HG03521 (cell line): ENCODE data around the gene KRTAP5-6.
"Not testable (repeated sequence)": the region's sequence is repeated elsewhere in the genome, so short reads cannot be mapped to it uniquely, and the experiment has no call there.

Source experiments
- ATAC-seq: cut with Tn5 transposase; IDR thresholded peaks from one replicate; pipeline ENCODE4 v1.9.1; 2021; ENCODE audit warnings: mild to moderate bottlenecking, moderate library complexity; ENCODE audit not compliant: unreplicated experiment

Gene KRTAP5-6

GRCh38 chr11:1661454-1662269, 35.3 kb upstream of the KRTAP5-6 start:
- not testable (repeated sequence) for ATAC-seq

- ATAC-seq: not testable (repeated sequence)
Observed at GRCh38 chr11:1662699-1663283, 34.2 kb upstream of the KRTAP5-6 start.

GRCh38 chr11:1665313-1665712, 31.7 kb upstream of the KRTAP5-6 start:
- ATAC-seq: no peak

GRCh38 chr11:1667121-1667850, 29.7 kb upstream of the KRTAP5-6 start:
- no peak for ATAC-seq

GRCh38 chr11:1667906-1668305, 29.1 kb upstream of the KRTAP5-6 start:
- ATAC-seq: no peak

GRCh38 chr11:1668911-1669473, 28.0 kb upstream of the KRTAP5-6 start:
- no peak for ATAC-seq

GRCh38 chr11:1669546-1670218, 27.3 kb upstream of the KRTAP5-6 start:
- ATAC-seq: no peak

- not testable (repeated sequence) for ATAC-seq
Observed at GRCh38 chr11:1670457-1670856, 26.5 kb upstream of the KRTAP5-6 start.

- ATAC-seq: no peak
Observed at GRCh38 chr11:1670905-1671371, 26.1 kb upstream of the KRTAP5-6 start.

- no peak for ATAC-seq
Observed at GRCh38 chr11:1671658-1672057, 25.3 kb upstream of the KRTAP5-6 start.

- no peak for ATAC-seq
Observed at GRCh38 chr11:1672613-1673350, 24.2 kb upstream of the KRTAP5-6 start.

GRCh38 chr11:1673446-1674172, 23.4 kb upstream of the KRTAP5-6 start:
- ATAC-seq: no peak

- no peak for ATAC-seq
Observed at GRCh38 chr11:1674173-1675131, 22.5 kb upstream of the KRTAP5-6 start.

- ATAC-seq: no peak
Observed at GRCh38 chr11:1675536-1676228, 21.3 kb upstream of the KRTAP5-6 start.

GRCh38 chr11:1676229-1676740, 20.7 kb upstream of the KRTAP5-6 start:
- no peak for ATAC-seq

GRCh38 chr11:1679881-1680280, 17.1 kb upstream of the KRTAP5-6 start:
- no peak for ATAC-seq

- no peak for ATAC-seq
Observed at GRCh38 chr11:1682225-1682905, 14.6 kb upstream of the KRTAP5-6 start.
